Raji (cell line): Measurements from ENCODE around the gene TSPY8.
"Not testable (repeated sequence)": the region's sequence is repeated elsewhere in the genome, so short reads cannot be mapped to it uniquely, and the experiment has no call there.

Source experiments
- POLR2A ChIP-seq: IDR thresholded peaks from 2 replicates; pipeline ENCODE4 v1.6.1; 2011; ENCODE audit warnings: low read depth, low read length, control low read depth; ENCODE audit not compliant: insufficient read depth

TSPY8 gene, protein sequence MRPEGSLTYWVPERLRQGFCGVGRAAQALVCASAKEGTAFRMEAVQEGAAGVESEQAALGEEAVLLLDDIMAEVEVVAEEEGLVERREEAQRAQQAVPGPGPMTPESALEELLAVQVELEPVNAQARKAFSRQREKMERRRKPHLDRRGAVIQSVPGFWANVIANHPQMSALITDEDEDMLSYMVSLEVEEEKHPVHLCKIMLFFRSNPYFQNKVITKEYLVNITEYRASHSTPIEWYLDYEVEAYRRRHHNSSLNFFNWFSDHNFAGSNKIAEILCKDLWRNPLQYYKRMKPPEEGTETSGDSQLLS

DNA sequence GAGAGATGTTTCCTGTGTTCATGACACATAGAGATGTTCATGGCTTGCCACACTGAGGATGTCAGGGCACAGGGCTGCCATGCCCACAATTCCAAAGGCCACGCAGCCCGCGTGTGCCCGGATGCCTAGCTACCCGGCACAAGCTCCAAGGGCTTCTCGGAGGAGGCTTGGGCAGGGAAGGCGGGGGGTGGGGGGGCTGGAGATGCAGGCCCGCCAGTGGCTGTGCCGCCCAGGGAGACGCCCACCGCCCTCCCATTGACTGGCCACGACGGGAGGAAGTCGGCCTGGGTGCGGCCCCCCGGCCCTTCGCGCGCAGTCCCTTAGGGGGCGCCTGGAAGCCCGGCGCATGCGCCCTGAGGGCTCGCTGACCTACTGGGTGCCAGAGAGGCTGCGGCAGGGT, at the start of gene TSPY8:
TSPY8 (plus strand) TSS at position 301 of the 400 bp plus-strand sequence; CDS start at position 347, 46 bp downstream.
- TF ChIP-seq POLR2A: not testable (repeated sequence)

DNA sequence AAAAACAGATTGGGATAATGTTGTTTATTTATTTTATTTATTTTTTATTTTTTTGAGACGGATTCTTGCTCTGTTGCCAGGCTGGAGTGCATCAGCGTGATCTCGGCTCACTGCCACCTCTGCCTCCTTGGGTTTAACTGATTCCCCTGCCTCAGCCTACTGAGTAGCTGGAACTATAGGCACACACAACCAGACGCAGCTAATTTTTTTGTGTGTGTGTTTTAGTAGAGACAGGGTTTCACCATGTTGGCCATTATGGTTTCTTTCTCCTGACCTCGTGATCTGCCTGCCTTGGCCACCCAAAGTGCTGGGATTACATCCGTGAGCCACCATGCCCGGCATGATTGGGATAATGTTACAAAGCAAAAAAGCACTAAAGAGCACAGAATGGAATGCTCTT, 36.6 kb upstream of the TSPY8 start:
- TF ChIP-seq POLR2A: no peak

DNA sequence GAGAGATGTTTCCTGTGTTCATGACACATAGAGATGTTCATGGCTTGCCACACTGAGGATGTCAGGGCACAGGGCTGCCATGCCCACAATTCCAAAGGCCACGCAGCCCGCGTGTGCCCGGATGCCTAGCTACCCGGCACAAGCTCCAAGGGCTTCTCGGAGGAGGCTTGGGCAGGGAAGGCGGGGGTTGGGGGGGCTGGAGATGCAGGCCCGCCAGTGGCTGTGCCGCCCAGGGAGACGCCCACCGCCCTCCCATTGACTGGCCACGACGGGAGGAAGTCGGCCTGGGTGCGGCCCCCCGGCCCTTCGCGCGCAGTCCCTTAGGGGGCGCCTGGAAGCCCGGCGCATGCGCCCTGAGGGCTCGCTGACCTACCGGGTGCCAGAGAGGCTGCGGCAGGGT, 20.4 kb upstream of the TSPY8 start, which contains the start of gene TSPY4:
TSPY4 (plus strand) TSS at position 301 of the 400 bp plus-strand sequence; CDS start at position 347, 46 bp downstream.
- TF ChIP-seq POLR2A: not testable (repeated sequence)

DNA sequence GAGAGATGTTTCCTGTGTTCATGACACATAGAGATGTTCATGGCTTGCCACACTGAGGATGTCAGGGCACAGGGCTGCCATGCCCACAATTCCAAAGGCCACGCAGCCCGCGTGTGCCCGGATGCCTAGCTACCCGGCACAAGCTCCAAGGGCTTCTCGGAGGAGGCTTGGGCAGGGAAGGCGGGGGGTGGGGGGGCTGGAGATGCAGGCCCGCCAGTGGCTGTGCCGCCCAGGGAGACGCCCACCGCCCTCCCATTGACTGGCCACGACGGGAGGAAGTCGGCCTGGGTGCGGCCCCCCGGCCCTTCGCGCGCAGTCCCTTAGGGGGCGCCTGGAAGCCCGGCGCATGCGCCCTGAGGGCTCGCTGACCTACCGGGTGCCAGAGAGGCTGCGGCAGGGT, 40.5 kb downstream of the TSPY8 start, which contains the start of gene TSPY3:
TSPY3 (plus strand) TSS at position 301 of the 400 bp plus-strand sequence; CDS start at position 347, 46 bp downstream.
- TF ChIP-seq POLR2A: not testable (repeated sequence)
